GM19240 (cell line): ENCODE data around the gene PDCD1.

Source experiments
- DNase-seq: peaks from one replicate; pipeline ENCODE4 v3.0.0; 2011; ENCODE audit warnings: low spot score; ENCODE audit not compliant: insufficient read length

The PDCD1 gene

GRCh38 chr2:241865957-241866789 lies 7.5 kb upstream of the PDCD1 start:
- no peak for DNase-seq

DNA sequence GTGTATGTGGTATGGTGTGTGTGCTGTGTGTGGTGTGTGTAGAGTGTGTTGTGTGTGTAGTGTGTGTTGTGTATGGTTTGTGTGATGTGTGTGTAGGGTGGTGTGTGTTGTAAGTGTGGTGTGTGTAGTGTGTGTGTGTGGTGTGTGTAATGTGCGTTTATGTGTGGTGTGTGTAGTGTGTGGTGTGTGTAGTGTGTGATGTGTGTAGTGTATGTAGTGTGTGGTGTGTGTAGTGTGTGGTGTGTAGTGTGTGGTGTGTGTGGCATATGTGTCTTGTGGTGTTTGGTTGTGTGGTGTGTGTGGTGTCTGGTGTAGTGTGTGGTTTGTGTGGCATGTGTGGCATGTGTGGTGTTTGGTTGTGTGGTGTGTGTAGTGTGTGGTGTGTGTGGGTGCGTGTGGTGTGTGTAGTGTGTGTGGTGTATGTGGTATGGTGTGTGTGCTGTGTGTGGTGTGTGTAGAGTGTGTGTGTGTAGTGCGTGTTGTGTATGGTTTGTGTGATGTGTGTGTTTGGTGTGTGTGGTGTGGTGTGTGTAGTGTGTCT lies 6.8 kb upstream of the PDCD1 start:
- no peak for DNase-seq

- no peak for DNase-seq
These were observed 6.1 kb upstream of the PDCD1 start for GRCh38 chr2:241864850-241865213.

- DNase-seq: no peak
These were observed 5.6 kb upstream of the PDCD1 start for GRCh38 chr2:241864168-241864849.

- no peak for DNase-seq
These were observed 4.9 kb upstream of the PDCD1 start for GRCh38 chr2:241863536-241863954.

GRCh38 chr2:241862775-241863535 lies 4.3 kb upstream of the PDCD1 start:
- no peak for DNase-seq

- no peak for DNase-seq
These were observed 3.4 kb upstream of the PDCD1 start for GRCh38 chr2:241862093-241862492.

DNA sequence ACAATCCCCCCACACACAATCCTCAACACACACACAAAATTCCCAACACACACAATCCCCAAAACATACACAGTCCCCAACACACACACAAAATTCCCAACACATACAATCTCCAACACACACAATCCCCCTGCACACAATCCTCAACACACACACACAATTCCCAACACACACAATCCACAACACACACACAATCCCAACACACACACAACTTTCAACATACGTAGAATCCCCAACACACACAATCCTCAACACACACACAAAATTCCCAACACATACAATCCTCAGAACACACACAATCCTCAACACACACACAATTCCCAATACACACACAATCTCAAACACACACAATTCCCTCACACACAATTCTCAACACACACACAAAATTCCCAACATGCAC lies 2.6 kb upstream of the PDCD1 start:
- DNase-seq: no peak

DNA sequence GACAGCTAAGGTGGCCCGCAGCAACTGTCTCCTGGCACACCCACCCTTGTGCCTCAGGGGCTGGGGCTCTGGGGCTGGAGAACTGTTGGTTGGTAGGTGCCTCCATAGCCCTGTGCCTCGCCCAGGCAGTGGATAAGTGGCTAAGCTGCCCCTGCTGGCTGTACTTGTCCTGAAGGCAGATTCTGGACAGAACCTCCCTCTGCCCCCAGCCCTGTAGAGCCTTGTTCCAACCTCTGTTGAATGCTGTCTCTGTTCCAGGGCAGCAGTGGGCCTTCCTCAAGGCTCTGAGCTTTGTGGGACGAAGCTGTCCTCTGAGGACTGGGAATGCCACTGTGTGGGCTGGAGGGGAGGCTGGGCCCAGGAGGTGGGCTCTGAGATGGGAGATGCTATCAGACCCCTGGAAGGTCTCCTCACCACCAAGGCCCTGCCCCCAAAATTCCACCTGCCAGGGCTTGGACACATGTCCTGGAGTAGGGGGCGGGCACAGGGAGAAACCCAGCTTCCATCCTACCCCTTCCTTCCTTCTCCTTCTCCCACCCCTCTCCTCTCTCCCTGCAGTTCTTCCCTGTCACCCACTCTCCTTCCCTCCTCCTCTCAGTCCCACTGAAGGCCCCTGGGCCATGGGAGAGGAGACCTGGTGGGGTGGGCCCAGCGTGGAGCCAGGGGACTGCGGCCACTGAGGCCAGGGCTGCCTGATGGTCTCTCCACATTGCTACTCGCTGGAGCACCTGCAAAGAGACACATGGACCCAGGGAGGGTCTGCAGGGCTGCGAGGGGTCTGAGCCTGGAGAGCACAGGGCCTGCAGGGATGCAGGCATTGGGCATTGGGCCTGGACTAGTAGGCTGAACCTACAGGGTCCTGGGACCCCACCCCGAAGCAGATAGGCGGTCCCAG lies 1.7 kb upstream of the PDCD1 start:
- DNase-seq: no peak

DNA sequence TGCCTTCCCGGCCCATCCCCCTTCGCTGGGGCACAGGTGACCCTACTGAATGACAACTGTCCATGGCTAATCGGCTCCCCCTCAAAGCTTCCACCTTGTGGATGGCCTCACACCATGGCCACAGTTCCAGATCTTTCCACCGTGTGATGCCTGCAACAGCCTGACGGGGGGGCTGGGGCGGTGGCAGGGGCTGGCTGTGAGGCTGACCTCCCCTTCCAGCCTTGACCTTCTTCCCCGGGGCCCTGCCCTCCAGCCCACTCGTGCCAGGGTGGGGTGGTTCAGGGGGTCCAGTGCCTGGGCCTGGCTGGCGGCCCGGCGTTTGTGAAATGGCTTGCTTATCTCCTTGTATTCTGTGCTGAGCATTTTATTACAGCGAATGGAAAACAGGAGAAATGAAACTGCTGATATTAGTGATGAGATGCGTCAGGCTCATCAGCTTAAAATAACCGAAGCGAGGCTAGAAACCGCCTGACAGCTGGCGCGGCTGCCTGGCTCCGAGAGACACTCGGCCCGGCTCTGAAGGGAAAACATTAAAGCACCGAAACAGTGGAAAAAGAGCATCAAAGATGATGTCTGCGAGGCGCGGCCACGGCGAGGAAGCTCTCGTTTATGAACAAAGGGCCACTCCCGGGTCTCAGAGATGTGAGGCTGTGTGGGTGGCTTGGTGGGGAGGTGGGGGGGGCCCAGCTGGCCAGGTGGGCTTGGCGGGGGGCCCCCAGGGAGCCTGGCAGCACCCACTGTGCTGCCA lies 916 bp upstream of the PDCD1 start:
- peak; percentile 75 for DNase-seq

- DNase-seq: no peak
These were observed 332 bp upstream of the PDCD1 start for GRCh38 chr2:241859017-241859435.

DNA sequence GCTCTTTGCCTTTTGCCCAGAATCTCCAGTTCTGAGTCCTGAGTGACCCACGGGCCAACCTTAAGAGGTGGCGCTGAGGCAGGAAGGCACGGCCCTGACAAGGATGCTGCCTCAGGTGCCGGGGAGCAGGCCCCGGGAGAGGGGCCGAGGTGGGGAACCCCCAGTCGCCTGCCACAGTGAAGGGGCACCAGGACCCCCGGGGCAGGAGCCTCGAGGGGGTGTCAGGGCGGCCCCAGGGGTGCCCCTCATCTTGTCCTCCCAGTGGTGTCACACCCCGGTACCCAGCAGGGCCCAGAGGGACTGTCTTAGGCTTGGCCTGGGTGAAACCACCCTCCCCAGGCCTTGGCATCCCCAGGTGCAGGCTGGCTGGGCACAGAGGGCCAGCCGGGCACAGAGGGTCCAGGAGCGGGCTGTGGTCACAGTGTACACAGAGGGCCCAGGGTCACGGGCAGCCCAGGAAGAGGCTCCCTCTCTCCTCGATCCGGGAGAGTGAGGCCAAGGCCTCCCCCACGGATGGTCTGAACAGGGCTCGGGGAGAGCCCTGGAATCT lies 1.0 kb downstream of the PDCD1 start:
- no peak for DNase-seq

DNA sequence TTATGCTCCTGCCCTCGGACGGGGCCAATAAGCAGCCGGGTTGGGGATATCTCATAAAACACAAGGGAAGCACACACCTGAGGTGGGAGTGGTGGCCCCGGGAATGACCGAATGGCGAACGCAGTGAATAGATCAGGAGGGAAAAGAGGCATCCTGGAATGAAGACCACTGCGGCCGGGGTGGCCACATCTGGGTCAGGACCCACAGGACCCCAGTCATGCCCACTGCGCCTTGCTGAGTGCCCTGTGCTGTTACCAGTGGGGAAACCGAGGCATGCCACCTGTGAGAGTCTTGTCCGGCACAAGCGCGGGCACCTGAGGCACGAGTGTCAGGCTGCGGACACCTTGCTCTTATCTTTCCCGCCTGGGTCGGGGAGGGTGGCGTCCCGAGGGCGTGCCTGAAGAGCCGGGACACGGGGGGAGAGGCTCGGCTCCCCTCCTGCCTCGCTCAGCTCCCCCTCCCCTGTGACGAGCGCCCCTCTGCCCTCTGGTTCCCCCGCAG lies 1.6 kb downstream of the PDCD1 start:
- DNase-seq: no peak

GRCh38 chr2:241855888-241856422 lies 2.7 kb downstream of the PDCD1 start:
- no peak for DNase-seq

- DNase-seq: no peak
These were observed 3.3 kb downstream of the PDCD1 start for GRCh38 chr2:241855245-241855887.

DNA sequence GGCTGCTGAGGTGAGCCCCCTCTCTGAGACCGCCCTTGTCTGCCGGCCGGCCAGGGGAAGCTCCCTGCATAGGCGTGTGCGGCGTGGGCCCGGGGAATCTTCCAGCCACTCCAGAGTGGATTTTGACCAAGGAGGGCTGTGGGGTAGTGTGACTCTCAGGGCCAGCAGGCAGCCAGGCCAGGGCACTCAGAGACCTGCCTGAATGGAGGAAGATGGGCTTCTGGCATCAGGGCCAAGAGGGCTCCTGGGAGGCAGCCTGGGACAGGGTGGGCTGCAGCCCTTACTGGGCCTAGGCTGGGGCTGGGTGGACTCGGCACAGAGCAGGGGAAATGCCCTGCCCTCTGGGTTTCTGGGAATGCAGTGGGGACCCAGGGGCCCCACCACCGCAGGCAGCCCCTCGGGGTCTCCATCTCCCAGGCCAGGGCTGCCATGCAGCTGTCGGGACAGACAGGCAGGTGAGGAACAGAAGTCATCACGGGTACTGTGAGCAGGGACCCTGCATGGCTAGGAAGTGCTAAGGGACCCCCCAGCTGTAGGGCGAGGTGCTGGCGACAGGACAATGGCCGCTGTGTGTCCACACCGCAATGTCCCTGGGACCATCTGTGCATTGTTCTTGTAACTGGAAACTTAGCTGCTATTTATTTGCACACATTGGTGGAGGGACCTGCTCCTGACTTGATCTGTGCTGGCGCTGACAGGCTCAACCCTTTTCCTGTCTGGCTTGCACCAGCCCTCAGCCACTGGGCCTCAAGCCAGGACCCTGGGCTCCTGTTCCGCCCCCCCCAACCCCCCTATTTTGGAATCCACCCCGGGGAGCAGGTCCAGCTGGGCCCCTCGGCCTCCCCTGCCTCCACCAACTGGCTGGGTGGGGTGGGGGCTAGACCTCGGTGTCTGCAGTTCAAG lies 4.1 kb downstream of the PDCD1 start:
- DNase-seq: no peak

DNA sequence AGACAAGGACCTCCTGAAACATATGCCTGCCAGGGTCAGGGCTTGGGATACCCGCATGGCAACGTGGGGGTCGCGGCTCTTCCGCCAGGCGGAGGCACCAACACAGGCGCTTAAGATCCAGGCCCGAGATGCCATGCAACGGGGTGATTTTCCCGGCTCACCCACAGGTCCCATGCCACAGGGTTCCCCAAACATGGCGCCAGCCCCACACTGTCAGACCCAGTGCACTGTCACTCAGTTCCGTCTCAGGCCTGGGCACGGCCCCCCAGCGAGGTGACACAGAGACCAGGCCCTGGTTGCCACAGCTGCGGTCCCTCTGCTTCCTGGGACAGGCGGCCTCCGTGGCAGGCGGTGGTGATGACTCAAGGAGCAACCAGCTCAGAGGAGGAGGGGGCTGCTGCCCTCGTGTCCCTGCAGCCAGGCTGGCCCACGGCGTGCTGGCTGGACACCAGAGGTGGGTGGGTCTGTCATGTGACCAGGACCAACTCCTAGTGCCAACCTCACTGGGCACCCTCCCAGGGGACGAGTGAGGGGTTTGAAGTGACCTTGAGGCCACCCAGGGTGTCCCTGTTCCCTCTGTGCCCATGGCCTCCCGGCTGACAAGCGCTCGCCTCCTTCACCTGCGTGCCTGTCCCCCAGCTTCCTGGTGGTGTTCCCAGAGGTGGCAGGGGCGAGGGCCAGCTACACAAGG lies 4.9 kb downstream of the PDCD1 start:
- no peak for DNase-seq
